ENCODE data around the gene BEND6. TPM values are rescaled to one million over a fixed set of nuclear protein-coding genes. Genes with fewer than 3 reads are reported as not detected.

BEND6 gene
- total RNA-seq, 4 donors from 2014 or later, result 0.55 to 0.79 TPM; not detected in 2

GRCh38 chr6:56958481-56958880, 3.6 kb downstream of the BEND6 start:
- H3K4me3 ChIP-seq, result no peak overlapping the region
- 65 to 91% methylated on average over 2 to 3 of the region's 3 CpGs for WGBS, 2 donors (ENCODE audit: low coverage in 1 of 2)
- no peak for DNase-seq
- H3K27ac ChIP-seq, result no peak overlapping the region
- in situ Hi-C loops (cut with MboI; ENCODE audit: low pct_ligation_motif_present in 1 of 4, low pct_unique_long_range_greater_than_20kb in 1 of 4, low sequenced_read_pairs in 3 of 4) (no loop called here), intact Hi-C loops (cut with DNase I; ENCODE audit: low total_unique reads) (no loop called here)
- H3K27me3 ChIP-seq, result peaks cover 30% of the 10 kb centered on the region
- H3K9me3 ChIP-seq, result no peaks in the 10 kb centered on the region
- H3K4me1 ChIP-seq, result peaks cover 0 to 15% (median 9%) of the 10 kb centered on the region in 4 donors
- TF ChIP-seq POLR2AphosphoS5 (IDR thresholded peaks at IDR 0.05) (no peak), POLR2A (IDR thresholded peaks at IDR 0.05) (no peak), CTCF (IDR thresholded peaks at IDR 0.05) (no peak)
- H3K36me3 ChIP-seq, result no peaks in the 10 kb centered on the region

- in situ Hi-C loops (cut with MboI; ENCODE audit: low pct_ligation_motif_present in 1 of 4, low pct_unique_long_range_greater_than_20kb in 1 of 4, low sequenced_read_pairs in 3 of 4) (no loop called here), intact Hi-C loops (cut with DNase I; ENCODE audit: low total_unique reads) (no loop called here)
- Histone ChIP-seq H3K27ac (no peak overlapping the region), H3K4me1 (peaks cover 0 to 10% (median 5%) of the 10 kb centered on the region in 4 donors), H3K4me3 (no peak overlapping the region), H3K9me3 (no peaks in the 10 kb centered on the region), H3K36me3 (no peaks in the 10 kb centered on the region), H3K27me3 (peaks cover 24% of the 10 kb centered on the region)
- TF ChIP-seq CTCF (IDR thresholded peaks at IDR 0.05) (no peak), EP300 (IDR thresholded peaks at IDR 0.05; ENCODE audit: low read depth) (no peak), POLR2AphosphoS5 (IDR thresholded peaks at IDR 0.05) (no peak), POLR2A (IDR thresholded peaks at IDR 0.05) (no peak)
- no peak for DNase-seq
Measured at GRCh38 chr6:56959094-56959493, 4.2 kb downstream of the BEND6 start.

GRCh38 chr6:56959938-56960337, 5.0 kb downstream of the BEND6 start:
- WGBS, 2 donors (ENCODE audit: low coverage in 1 of 2), result 76 to 85% methylated on average over 4 of the region's 4 CpGs
- intact Hi-C loops (cut with DNase I; ENCODE audit: low total_unique reads) (no loop called here), in situ Hi-C loops (cut with MboI; ENCODE audit: low pct_ligation_motif_present in 1 of 4, low pct_unique_long_range_greater_than_20kb in 1 of 4, low sequenced_read_pairs in 3 of 4) (no loop called here)
- TF ChIP-seq POLR2A (IDR thresholded peaks at IDR 0.05), result no peak
- no peak for TF ChIP-seq CTCF (IDR thresholded peaks at IDR 0.05)
- no peak for TF ChIP-seq POLR2AphosphoS5 (IDR thresholded peaks at IDR 0.05)
- Histone ChIP-seq H3K4me1 (peaks cover 0 to 7% (median 2%) of the 10 kb centered on the region in 4 donors), H3K27me3 (peaks cover 18% of the 10 kb centered on the region), H3K27ac (no peak overlapping the region), H3K4me3 (no peak overlapping the region), H3K36me3 (no peaks in the 10 kb centered on the region), H3K9me3 (no peaks in the 10 kb centered on the region)
- DNase-seq, result no peak

GRCh38 chr6:56961151-56961550, 6.2 kb downstream of the BEND6 start:
- no peaks in the 10 kb centered on the region for H3K4me1 ChIP-seq
- H3K4me3 ChIP-seq, result no peak overlapping the region
- no peaks in the 10 kb centered on the region for H3K36me3 ChIP-seq
- H3K9me3 ChIP-seq, result no peaks in the 10 kb centered on the region
- no peak for DNase-seq
- in situ Hi-C loops (cut with MboI; ENCODE audit: low pct_ligation_motif_present in 1 of 4, low pct_unique_long_range_greater_than_20kb in 1 of 4, low sequenced_read_pairs in 3 of 4) (no loop called here), intact Hi-C loops (cut with DNase I; ENCODE audit: low total_unique reads) (no loop called here)
- H3K27me3 ChIP-seq, result peaks cover 13% of the 10 kb centered on the region
- no peak overlapping the region for H3K27ac ChIP-seq
- 52 to 53% methylated on average over 2 of the region's 2 CpGs for WGBS, 2 donors (ENCODE audit: low coverage in 1 of 2)
- no peak for TF ChIP-seq CTCF (IDR thresholded peaks at IDR 0.05)
- no peak for TF ChIP-seq POLR2A (IDR thresholded peaks at IDR 0.05)
- no peak for TF ChIP-seq EP300 (IDR thresholded peaks at IDR 0.05; ENCODE audit: low read depth)
- TF ChIP-seq POLR2AphosphoS5 (IDR thresholded peaks at IDR 0.05), result no peak
